Activated CD4-positive, alpha-beta memory T cell treated with anti-CD3 and anti-CD28 coated beads for 36 hours (primary cell): ENCODE results near the gene SPG21. TPM values are rescaled to one million over a fixed set of nuclear protein-coding genes. Genes with fewer than 3 reads are reported as not detected.

Experiments used
- CTCF ChIA-PET: fragments of 350-600 bp; sonication (Branson Sonifier 250); formaldehyde crosslinking; loops from one replicate; lab custom pipeline; 2021; ENCODE audit warnings: antibody characterized with exemption, inconsistent platforms; lab: Charles Lee
- POLR2A ChIA-PET: fragments of 350-600 bp; sonication (Branson Sonifier 250); formaldehyde crosslinking; loops from one replicate; lab custom pipeline; 2021; ENCODE audit warnings: antibody characterized with exemption; lab: Charles Lee
- DNase-seq: peaks from one replicate; pipeline ENCODE4 v3.0.0-alpha.2; 2020
- H3K27ac Mint-ChIP-seq: one replicate; pipeline ENCODE4 v1.8.0; 2021; ENCODE audit warnings: mixed read lengths
- H3K27me3 Mint-ChIP-seq: one replicate; pipeline ENCODE4 v1.8.0; 2021; ENCODE audit warnings: mixed read lengths
- H3K36me3 Mint-ChIP-seq: one replicate; pipeline ENCODE4 v1.8.0; 2021; ENCODE audit warnings: mixed read lengths
- H3K4me1 Mint-ChIP-seq: one replicate; pipeline ENCODE4 v1.8.0; 2021; ENCODE audit warnings: low read depth, mixed read lengths
- H3K4me3 Mint-ChIP-seq: one replicate; pipeline ENCODE4 v1.8.0; 2021; ENCODE audit warnings: mild to moderate bottlenecking, mixed read lengths
- H3K9me3 Mint-ChIP-seq: one replicate; pipeline ENCODE4 v1.8.0; 2021; ENCODE audit warnings: mixed read lengths
- intact Hi-C: fragments of 100-400 bp; cut with micrococcal nuclease; formaldehyde crosslinking; loops from one replicate; pipeline ENCODE4 v1.15.1; 2023
- total RNA-seq, 2 experiments: library from RNA; stranded (reverse); gene quantifications; one replicate each; pipeline ENCODE4 v1.2.3, GENCODE V29; 2021

SPG21 gene
- total RNA-seq, 2 experiments from 2014 or later: 69.3 to 73.0 TPM

GRCh38 chr15:64930778-64931371 is 58.8 kb downstream of the SPG21 start:
- DNase-seq: no peak
- intact Hi-C loops: no loop called here
- Mint-ChIP-seq H3K36me3 (no peaks in the 10 kb centered on the region), H3K9me3 (no peaks in the 10 kb centered on the region), H3K27ac (no peak overlapping the region), H3K27me3 (no peaks in the 10 kb centered on the region), H3K4me1 (no peaks in the 10 kb centered on the region), H3K4me3 (no peak overlapping the region)
- ChIA-PET POLR2A (no interaction called here), CTCF (no interaction called here)

DNA sequence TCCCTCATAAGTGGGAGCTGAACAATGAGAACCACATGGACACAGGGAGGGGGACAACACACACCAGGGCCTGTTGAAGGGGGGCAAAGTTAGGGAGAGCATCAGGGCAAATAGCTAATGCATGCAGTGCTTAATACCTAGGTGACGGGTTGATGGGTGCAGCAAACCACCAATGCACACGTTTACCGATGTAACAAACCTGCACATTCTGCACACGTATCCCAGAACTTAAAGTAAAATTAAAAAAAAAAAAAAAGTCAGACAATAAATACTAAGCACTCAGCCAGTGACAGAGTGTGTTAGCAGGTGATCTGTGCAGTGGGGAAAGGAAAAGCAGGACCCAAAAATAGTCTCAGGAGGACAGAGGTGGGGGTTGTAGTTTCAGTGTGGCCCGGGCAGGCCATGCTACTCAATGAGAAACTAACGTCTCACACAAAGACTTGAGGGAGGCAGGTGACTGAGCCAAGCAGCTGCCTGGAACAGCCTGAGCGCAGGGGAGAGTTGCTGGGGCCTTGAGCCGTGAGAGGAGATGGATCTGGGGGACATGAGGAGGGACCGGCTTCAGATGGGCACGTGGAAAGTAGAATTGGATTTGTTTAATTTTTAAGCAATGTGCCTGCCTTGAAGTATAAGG is 59.6 kb downstream of the SPG21 start:
- ChIA-PET POLR2A (no interaction called here), CTCF (no interaction called here)
- H3K27me3 Mint-ChIP-seq: no peaks in the 10 kb centered on the region

DNA sequence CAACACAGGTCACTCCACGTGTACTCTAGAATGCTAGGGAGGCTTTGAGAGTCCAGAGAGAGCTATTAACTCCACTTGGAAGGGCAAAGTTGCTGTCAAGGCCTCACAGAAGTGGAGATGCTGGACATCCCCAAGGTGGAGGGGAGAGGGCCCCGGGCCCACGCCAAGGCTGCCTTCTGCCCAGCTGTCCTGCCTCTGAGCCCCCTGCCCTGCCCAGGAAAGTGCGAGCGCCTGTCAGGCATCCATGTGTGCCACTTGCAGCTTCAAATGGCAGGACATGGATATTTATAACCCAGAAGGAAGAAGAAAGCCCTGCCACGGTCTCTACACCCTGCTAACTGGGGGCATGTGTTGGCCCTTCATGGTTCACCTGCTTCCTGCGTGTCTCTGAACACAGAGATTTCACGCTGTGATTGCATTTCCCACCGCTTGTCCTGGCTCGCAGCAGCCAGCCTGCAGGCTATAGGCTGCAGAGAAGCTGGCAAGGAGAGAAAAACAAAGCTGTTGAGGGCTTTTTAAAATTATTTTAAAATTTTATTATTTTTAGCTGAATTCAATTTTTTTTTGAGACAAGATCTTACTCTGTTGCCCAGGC is 61.0 kb downstream of the SPG21 start:
- H3K9me3 Mint-ChIP-seq: no peaks in the 10 kb centered on the region
- POLR2A ChIA-PET: no interaction called here
- H3K27me3 Mint-ChIP-seq: no peaks in the 10 kb centered on the region

More for the DNA sequence above, 59.6 kb downstream of the SPG21 start:
- DNase-seq: no peak
- no peak overlapping the region for H3K4me3 Mint-ChIP-seq
- no peaks in the 10 kb centered on the region for H3K4me1 Mint-ChIP-seq
- no peaks in the 10 kb centered on the region for H3K36me3 Mint-ChIP-seq
- no peaks in the 10 kb centered on the region for H3K9me3 Mint-ChIP-seq
- H3K27ac Mint-ChIP-seq: no peak overlapping the region
- intact Hi-C loops: no loop called here

GRCh38 chr15:64926661-64927060 is 63.1 kb downstream of the SPG21 start:
- POLR2A ChIA-PET: no interaction called here
- no peaks in the 10 kb centered on the region for H3K27me3 Mint-ChIP-seq
- no peak overlapping the region for H3K4me3 Mint-ChIP-seq
- H3K9me3 Mint-ChIP-seq: no peaks in the 10 kb centered on the region
- no peak for DNase-seq
- H3K4me1 Mint-ChIP-seq: no peaks in the 10 kb centered on the region
- intact Hi-C loops: no loop called here
- no peak overlapping the region for H3K27ac Mint-ChIP-seq
- no peaks in the 10 kb centered on the region for H3K36me3 Mint-ChIP-seq
- CTCF ChIA-PET: no interaction called here

More for the DNA sequence above, 61.0 kb downstream of the SPG21 start:
- Mint-ChIP-seq H3K4me1 (no peaks in the 10 kb centered on the region), H3K36me3 (no peaks in the 10 kb centered on the region), H3K27ac (no peak overlapping the region), H3K4me3 (no peak overlapping the region)
- DNase-seq: no peak
- CTCF ChIA-PET: no interaction called here
- intact Hi-C loops: no loop called here

GRCh38 chr15:64925335-64926330 is 64.1 kb downstream of the SPG21 start:
- no peak for DNase-seq
- H3K36me3 Mint-ChIP-seq: no peaks in the 10 kb centered on the region
- no peak overlapping the region for H3K27ac Mint-ChIP-seq
- H3K4me3 Mint-ChIP-seq: no peak overlapping the region
- H3K4me1 Mint-ChIP-seq: no peaks in the 10 kb centered on the region
- intact Hi-C loops: no loop called here
- ChIA-PET CTCF (no interaction called here), POLR2A (no interaction called here)
- H3K27me3 Mint-ChIP-seq: no peaks in the 10 kb centered on the region
- no peaks in the 10 kb centered on the region for H3K9me3 Mint-ChIP-seq

DNA sequence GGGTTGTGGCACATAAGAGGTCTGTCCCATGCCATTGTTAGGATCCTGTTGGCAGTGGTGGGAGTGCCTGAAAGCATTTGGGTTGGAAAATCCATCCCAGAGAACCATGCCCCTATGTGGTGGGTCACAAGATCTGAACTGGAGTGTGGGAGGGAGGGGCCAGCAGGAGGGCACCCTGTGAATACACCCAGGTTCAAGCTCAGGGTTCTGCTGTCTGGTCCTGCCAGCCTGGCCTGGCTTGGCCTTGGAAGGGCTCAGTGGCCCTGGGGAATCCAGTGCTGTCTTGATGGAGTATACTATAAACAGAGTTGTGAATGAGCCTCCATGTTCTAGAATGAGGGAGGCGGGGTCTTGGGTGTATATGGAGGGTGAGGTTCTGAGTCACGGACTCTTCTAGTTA is 66.2 kb downstream of the SPG21 start:
- intact Hi-C loops: no loop called here
- no peaks in the 10 kb centered on the region for H3K27me3 Mint-ChIP-seq
- H3K27ac Mint-ChIP-seq: no peak overlapping the region
- H3K4me3 Mint-ChIP-seq: no peak overlapping the region
- no peak for DNase-seq
- ChIA-PET POLR2A (no interaction called here), CTCF (no interaction called here)
- no peaks in the 10 kb centered on the region for H3K9me3 Mint-ChIP-seq
- H3K36me3 Mint-ChIP-seq: no peaks in the 10 kb centered on the region
- no peaks in the 10 kb centered on the region for H3K4me1 Mint-ChIP-seq

- no peaks in the 10 kb centered on the region for H3K36me3 Mint-ChIP-seq
- no peaks in the 10 kb centered on the region for H3K4me1 Mint-ChIP-seq
- no peaks in the 10 kb centered on the region for H3K9me3 Mint-ChIP-seq
- no peak overlapping the region for H3K4me3 Mint-ChIP-seq
- no peak overlapping the region for H3K27ac Mint-ChIP-seq
- H3K27me3 Mint-ChIP-seq: no peaks in the 10 kb centered on the region
- intact Hi-C loops: no loop called here
- ChIA-PET CTCF (no interaction called here), POLR2A (no interaction called here)
- no peak for DNase-seq
Observed at GRCh38 chr15:64921711-64922110, 68.0 kb downstream of the SPG21 start.

- CTCF ChIA-PET: no interaction called here
- no peak overlapping the region for H3K4me3 Mint-ChIP-seq
- H3K4me1 Mint-ChIP-seq: no peaks in the 10 kb centered on the region
Observed at GRCh38 chr15:64919721-64920120, 70.0 kb downstream of the SPG21 start.

DNA sequence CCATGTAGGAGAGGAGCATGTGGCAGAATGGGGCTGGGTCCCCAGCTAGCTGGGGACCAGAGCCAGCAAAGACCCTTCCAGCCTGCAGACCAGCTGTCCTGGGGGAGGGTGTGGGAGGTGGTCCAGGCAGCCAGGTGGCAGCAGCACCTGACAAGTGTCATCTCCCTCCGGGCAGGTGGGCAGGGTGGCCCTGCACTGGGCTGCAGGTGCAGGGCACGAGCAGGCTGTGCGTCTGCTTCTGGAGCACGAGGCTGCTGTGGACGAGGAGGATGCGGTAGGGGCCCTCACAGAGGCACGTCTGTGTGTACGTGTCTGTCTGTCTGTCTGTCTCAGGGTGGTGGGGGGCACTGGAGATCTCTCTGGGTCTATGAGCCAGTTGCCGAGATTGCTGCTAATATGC is 72.5 kb downstream of the SPG21 start:
- H3K9me3 Mint-ChIP-seq: no peaks in the 10 kb centered on the region
- intact Hi-C loops: no loop called here
- no peaks in the 10 kb centered on the region for H3K27me3 Mint-ChIP-seq
- H3K27ac Mint-ChIP-seq: no peak overlapping the region
- ChIA-PET POLR2A (no interaction called here), CTCF (no interaction called here)
- H3K4me1 Mint-ChIP-seq: no peaks in the 10 kb centered on the region
- no peak for DNase-seq
- H3K4me3 Mint-ChIP-seq: no peak overlapping the region
- H3K36me3 Mint-ChIP-seq: no peaks in the 10 kb centered on the region

More at GRCh38 chr15:64919721-64920120, 70.0 kb downstream of the SPG21 start:
- no peak for DNase-seq
- H3K36me3 Mint-ChIP-seq: no peaks in the 10 kb centered on the region
- no peak overlapping the region for H3K27ac Mint-ChIP-seq
- H3K27me3 Mint-ChIP-seq: no peaks in the 10 kb centered on the region
- POLR2A ChIA-PET: no interaction called here
- no peaks in the 10 kb centered on the region for H3K9me3 Mint-ChIP-seq
- intact Hi-C loops: no loop called here

- CTCF ChIA-PET: no interaction called here
- Mint-ChIP-seq H3K36me3 (no peaks in the 10 kb centered on the region), H3K4me3 (no peak overlapping the region), H3K27me3 (peaks cover 1% of the 10 kb centered on the region), H3K4me1 (peaks cover under 1% of the 10 kb centered on the region), H3K9me3 (no peaks in the 10 kb centered on the region), H3K27ac (no peak overlapping the region)
- POLR2A ChIA-PET: no interaction called here
- intact Hi-C loops: no loop called here
- DNase-seq: no peak
Observed at GRCh38 chr15:64916365-64916764, 73.3 kb downstream of the SPG21 start.

DNA sequence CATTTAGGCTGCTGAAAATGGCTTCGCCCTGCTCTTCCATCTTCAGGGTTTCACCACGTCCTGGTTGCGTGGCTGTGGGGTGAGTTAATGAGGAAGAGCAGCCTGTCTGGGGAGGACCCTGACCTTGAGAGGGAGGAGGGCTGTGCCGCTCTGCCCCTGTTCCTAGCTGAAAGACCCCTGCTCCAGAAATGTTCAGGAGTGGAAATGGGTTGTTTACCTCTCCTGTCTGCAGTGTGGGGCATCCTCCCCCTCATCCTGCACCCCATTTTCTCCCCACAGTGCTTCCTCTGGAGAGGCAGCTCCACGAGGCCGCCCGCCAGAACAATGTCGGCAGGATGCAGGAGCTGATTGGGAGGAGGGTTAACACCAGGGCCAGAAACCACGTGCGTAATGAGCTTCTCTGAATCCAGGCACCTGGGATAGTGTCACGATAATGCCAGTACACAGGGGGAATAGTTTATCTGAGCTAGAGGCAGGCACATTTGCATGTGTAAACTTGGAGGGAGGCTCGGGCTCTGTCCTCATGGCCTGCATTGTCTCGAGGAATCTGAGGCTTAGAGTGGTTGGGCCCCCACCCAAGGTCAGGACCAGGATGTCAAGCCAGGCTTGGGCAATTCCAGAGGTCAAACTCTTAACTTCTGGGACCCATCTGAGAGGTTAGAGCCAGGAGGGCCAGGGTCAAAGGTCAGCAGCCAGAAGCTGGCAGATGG is 74.0 kb downstream of the SPG21 start:
- no peaks in the 10 kb centered on the region for H3K36me3 Mint-ChIP-seq
- intact Hi-C loops: no loop called here

More for the DNA sequence above, 74.0 kb downstream of the SPG21 start:
- peaks cover 5% of the 10 kb centered on the region for H3K4me1 Mint-ChIP-seq
- no peak overlapping the region for H3K27ac Mint-ChIP-seq
- CTCF ChIA-PET: no interaction called here
- peaks cover 1% of the 10 kb centered on the region for H3K27me3 Mint-ChIP-seq
- no peak overlapping the region for H3K4me3 Mint-ChIP-seq
- no peaks in the 10 kb centered on the region for H3K9me3 Mint-ChIP-seq
- no peak for DNase-seq
- POLR2A ChIA-PET: interaction anchor here (0.9 kb wide), 1 partner anchor 93 kb away, joined by 3 read pairs; no protein-coding TSS in a partner anchor
